GM19023 (cell line): ENCODE data around the gene TPD52L1.

Experiments used
- ATAC-seq: cut with Tn5 transposase; IDR thresholded peaks from one replicate; pipeline ENCODE4 v1.9.1; 2021; ENCODE audit warnings: mild to moderate bottlenecking, moderate library complexity; ENCODE audit not compliant: unreplicated experiment

Gene TPD52L1

GRCh38 chr6:125302840-125303511 lies 149.4 kb downstream of the TPD52L1 start:
- ATAC-seq: no peak

GRCh38 chr6:125303512-125303854 lies 149.9 kb downstream of the TPD52L1 start:
- ATAC-seq: no peak

GRCh38 chr6:125304970-125305660 lies 151.5 kb downstream of the TPD52L1 start:
- ATAC-seq: no peak

GRCh38 chr6:125306756-125307149 lies 153.2 kb downstream of the TPD52L1 start:
- no peak for ATAC-seq

GRCh38 chr6:125307150-125307838 lies 153.7 kb downstream of the TPD52L1 start:
- ATAC-seq: no peak

- no peak for ATAC-seq
These were observed 154.5 kb downstream of the TPD52L1 start for GRCh38 chr6:125307964-125308615.

GRCh38 chr6:125310994-125311649 lies 157.5 kb downstream of the TPD52L1 start:
- ATAC-seq: peak; percentile 78

- ATAC-seq: no peak
These were observed 158.9 kb downstream of the TPD52L1 start for GRCh38 chr6:125312478-125312877.

- no peak for ATAC-seq
These were observed 159.4 kb downstream of the TPD52L1 start for GRCh38 chr6:125312950-125313349.
